DMS53 (cell line): ENCODE data around the gene ZDHHC11.
A peak's percentile ranks its signal among the peaks of the same experiment; 100 is the strongest.

Source experiments
- DNase-seq: peaks from one replicate; lab custom pipeline; 2025; lab: John Stamatoyannopoulos, UW

Gene ZDHHC11, protein sequence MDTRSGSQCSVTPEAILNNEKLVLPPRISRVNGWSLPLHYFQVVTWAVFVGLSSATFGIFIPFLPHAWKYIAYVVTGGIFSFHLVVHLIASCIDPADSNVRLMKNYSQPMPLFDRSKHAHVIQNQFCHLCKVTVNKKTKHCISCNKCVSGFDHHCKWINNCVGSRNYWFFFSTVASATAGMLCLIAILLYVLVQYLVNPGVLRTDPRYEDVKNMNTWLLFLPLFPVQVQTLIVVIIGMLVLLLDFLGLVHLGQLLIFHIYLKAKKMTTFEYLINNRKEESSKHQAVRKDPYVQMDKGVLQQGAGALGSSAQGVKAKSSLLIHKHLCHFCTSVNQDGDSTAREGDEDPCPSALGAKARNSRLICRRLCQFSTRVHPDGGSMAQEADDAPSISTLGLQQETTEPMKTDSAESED

GRCh38 chr5:850511-851006 lies at the start of gene ZDHHC11:
TSS of gene ZDHHC11 (minus strand) at chr5:850986. CDS start at chr5:850602, 384 bp downstream.
- peak; percentile 92 for DNase-seq

DNA sequence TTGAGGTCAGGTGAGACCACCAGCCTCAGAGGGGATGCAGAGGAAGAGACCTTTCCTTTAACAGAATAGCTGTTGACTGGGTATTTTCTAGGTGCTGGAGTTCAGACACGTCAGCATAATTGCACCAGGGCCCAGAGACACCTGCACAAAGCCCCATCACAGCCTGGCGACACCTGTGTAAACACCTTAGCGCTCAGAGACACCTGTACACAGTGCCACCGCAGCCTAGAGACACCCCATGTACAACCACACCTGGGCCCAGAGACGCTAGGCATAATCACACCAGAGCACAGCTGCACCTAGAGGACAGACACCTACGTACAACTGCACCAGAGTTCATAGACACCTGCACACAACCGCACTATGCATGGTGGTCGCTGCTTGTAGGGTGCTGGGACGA lies 42.9 kb upstream of the ZDHHC11 start:
- peak; percentile 96 for DNase-seq

DNA sequence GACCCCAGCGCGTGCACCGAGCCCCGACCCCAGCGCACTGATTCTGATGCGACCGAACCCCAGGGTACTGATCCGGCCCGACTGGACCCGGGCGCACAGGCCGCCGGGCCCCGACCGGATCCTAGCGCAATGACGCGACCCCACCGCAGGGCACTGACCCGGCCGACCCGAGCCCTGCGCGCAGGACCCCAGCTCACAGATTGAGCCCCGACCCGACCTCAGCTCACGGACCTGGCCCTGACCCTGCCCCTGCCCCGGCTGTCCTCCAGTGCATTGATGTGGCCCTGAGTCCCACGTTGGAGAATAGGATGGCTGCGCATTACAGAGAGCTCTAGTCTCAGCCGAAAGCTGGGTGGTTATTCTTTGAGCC lies 42.3 kb upstream of the ZDHHC11 start:
- peak; percentile 58 for DNase-seq

DNA sequence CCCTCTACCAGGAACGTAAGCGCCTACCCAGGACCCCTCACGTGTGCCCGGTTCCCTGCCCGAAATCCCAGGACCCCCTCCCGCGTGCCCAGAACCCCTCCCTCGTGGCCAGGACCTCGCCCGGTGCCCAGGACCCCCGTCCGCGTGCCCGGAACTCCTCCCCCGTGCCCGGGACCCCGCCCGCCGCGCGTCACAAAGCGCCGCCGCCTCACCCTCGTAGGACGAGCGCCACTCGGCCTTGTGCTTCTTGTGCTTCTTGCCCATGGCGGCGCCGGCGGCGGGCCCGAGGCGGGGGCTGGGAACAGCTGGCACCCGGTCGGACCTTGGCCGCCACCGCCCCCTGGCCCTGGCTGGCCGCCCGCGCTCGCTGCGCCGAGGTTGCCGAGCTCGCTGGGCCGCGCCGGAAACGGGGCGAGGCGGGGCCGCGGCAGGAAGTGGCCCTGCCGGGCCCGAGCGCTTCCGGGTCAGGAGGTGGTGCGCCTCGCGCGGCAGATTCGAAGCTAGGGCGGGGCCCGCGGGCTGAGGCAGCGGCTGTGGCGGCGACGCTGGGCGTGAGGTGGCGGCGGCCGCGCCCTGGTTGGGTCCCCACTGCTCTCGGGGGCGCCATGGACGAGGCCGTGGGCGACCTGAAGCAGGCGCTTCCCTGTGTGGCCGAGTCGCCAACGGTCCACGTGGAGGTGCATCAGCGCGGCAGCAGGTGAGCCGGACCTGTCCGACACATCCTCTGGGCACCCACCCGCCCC lies 41.8 kb upstream of the ZDHHC11 start, which contains the start of the genes BRD9 and TRIP13:
Gene BRD9, minus strand, starts transcription at position 408 of the 743 bp plus-strand sequence. Its CDS starts 144 bp downstream, at position 264.
Gene TRIP13, plus strand, starts transcription at position 491 of the 743 bp plus-strand sequence. Its CDS starts 115 bp downstream, at position 606.
- DNase-seq: peak; percentile 96

DNA sequence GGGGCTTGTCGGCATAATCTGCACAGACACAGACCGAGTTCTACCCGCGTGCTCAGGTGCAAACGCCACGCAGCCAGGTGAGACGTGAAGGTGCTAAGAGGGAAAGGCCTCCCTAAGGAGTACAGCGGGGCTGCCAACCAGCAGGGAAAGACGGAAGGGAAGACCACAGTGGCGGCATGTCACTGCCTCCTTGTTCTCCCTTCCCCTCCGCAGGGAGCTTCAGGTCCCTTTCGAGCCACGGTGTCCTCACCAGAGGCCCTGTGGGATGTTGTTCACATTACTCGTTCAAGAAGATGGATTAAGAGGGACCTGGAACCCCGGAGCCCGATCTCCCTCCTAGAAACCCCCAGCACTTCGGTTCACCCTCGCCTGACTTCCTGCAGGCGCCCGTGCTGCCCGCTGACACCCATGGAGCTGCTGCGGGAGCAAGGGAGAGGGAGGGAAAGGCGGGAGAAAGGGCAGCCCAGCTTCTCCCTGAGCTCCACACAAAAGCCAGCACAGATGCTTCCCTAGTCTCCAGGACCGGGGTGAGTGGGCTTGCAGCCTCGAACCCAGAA lies 41.1 kb upstream of the ZDHHC11 start:
- peak; percentile 70 for DNase-seq

DNA sequence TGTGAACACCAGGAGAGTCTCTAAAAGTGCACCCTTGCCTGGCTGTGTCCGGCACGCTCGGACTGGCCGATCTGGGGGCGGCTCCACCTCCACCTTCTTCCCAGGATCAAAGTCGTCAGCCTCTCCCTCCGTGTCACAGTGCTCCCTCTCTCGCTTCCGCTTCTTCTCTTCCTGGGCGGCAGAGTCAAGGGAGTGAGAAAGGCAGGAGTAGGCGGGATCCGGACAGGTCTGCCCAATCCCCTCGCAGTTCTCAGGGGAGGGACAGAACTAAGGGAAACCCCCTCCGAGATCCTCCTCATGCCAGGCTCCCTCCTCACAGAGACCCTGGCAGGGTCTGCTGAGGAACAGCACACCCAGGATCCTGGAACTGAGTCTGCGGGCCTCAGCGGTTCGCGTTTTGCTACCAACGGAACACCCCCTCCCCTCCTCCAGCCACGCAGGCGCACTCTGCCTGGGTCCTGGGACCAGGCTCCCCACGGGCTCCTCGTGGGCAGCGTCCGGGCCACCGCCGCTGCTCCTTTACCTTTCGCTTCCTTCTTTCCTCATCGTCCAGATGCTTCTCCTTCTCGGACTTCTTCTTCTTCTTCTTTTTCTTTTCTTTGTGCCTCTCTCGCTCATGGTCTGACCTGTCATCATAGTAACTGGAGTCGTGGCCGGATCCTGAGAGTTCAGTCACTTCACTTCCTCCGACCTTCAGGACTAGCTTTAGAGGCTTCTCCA lies 40.5 kb upstream of the ZDHHC11 start:
- DNase-seq: no peak

GRCh38 chr5:889075-889710 lies 38.4 kb upstream of the ZDHHC11 start:
- no peak for DNase-seq

- DNase-seq: no peak
Observed at GRCh38 chr5:888638-889035, 37.9 kb upstream of the ZDHHC11 start.

GRCh38 chr5:887947-888637 lies 37.3 kb upstream of the ZDHHC11 start:
- no peak for DNase-seq

DNA sequence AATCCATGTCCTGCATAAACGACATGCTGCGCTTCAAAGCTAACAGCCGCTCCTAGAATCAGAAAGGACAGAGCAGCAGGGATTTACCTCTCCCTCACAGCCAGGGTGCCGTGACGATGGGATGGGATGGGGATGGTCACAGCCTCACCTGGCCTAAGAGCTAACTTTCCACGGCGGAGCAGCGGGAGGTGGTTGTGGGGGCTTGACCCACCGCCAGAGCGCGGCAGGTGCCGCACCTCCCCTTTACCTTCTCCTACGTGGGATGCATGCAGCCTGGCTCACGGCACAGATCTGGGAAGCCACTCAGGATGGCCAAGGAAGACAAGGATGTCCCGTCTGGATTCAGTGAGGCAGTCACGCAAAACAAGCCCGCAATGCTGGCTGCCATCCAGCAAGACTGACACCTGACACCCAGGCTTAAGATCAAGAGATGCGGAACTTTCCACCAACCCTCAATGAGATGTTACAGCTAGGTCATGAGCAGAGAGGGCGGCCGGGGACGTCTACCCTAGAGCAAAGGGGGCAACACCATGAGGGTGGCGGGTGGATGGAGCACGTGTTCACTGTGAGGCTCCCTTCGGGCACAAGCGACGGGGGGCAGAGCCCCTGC lies 36.0 kb upstream of the ZDHHC11 start:
- DNase-seq: peak; percentile 32

DNA sequence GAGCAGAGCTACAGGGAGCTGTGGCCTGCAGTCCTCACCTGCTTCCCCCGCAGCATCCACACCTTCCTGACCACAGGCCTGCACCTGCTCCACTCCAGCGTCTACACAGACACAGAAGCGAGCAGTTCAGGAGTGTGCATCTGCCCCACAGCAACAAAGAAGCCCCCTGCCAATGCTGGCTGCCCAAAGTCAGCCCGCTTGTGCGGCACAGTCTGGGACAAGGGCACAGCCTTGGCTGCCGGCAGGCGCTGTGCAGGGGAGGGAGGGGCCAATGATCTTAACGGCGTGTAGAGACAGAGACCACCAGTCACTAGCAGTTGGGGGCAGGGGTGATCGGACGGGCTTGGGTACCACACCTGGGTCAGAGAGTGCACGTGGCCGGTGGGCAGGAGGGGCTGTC lies 35.2 kb upstream of the ZDHHC11 start:
- DNase-seq: no peak

GRCh38 chr5:885529-885928 lies 34.7 kb upstream of the ZDHHC11 start:
- DNase-seq: peak; percentile 56

DNA sequence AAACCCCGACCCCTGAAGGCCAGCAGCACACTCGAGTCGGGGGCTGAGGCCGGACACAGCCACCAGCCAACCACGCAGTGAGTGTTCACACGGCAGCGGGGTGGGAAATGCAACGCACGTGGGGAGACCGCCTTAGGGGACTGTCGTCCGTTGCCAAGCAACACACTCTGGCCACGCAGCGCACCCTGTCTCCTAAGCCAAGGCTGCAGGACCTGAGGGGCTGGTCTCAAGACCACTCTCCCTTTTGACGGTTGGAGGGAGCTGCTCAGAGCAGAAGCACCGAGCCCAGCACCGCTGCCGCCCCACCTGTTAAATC lies 34.3 kb upstream of the ZDHHC11 start:
- no peak for DNase-seq

GRCh38 chr5:884345-885126 lies 33.8 kb upstream of the ZDHHC11 start:
- no peak for DNase-seq

- no peak for DNase-seq
Observed at GRCh38 chr5:883475-884181, 32.8 kb upstream of the ZDHHC11 start.

- DNase-seq: no peak
Observed at GRCh38 chr5:882253-883183, 31.7 kb upstream of the ZDHHC11 start.

- no peak for DNase-seq
Observed at GRCh38 chr5:881551-881935, 30.8 kb upstream of the ZDHHC11 start.
